ENCODE results near the gene SAE1. TPM values are rescaled to one million over a fixed set of nuclear protein-coding genes. Genes with fewer than 3 reads are reported as not detected.
A peak's percentile ranks its signal among the peaks of the same experiment; 100 is the strongest.

SAE1 gene
- total and polyA plus RNA-seq, 2 experiments from 2014 or later, result 143 to 177 TPM

GRCh38 chr19:47176627-47177090 lies 46.0 kb downstream of the SAE1 start:
- Histone ChIP-seq H3K4me1 (ENCODE audit: insufficient read depth) (peaks cover 24% of the 10 kb centered on the region), H3K36me3 (ENCODE audit: low read depth) (peaks cover 6% of the 10 kb centered on the region; the same call in 1 of the 2 replicates), H3K4me3 (no peak overlapping the region), H3K9me2 (ENCODE audit: insufficient read depth) (no peaks in the 10 kb centered on the region), H3K79me2 (ENCODE audit: insufficient read depth) (peaks cover 32% of the 10 kb centered on the region), H3K9me3 (ENCODE audit: low read depth) (no peaks in the 10 kb centered on the region), H3K27me3 (replicated peaks; ENCODE audit: insufficient read depth) (no peaks in the 10 kb centered on the region), H3K4me2 (ENCODE audit: unreplicated experiment) (peak overlapping the region; percentile 63), H3K9ac (peak overlapping the region; percentile 37), H2AFZ (no peak overlapping the region), H4K20me1 (ENCODE audit: insufficient read depth) (0 out of 2 replicates have a peak, but pooled peaks cover 10% of the 10 kb centered on the region), H3K27ac (peak overlapping the region; percentile 83), H3F3A (ENCODE audit: insufficient read depth) (peaks cover 30% of the 10 kb centered on the region)
- 6 to 12% methylated on average over 5 of the region's 5 CpGs for WGBS, 2 experiments (ENCODE audit: low coverage in 1 of 2, low lambda C conversion rate in 2 of 2, missing lambda C conversion rate in 2 of 2)
- DNase-seq, result peak; percentile 94
- TF ChIP-seq EZH2 (IDR thresholded peaks at IDR 0.05; ENCODE audit: insufficient read depth, poor library complexity, severe bottlenecking) (no peak), EZH2phosphoT487 (IDR thresholded peaks at IDR 0.05; ENCODE audit: insufficient read depth, low read depth) (peak; percentile 79; the same call in 1 of the 2 replicates)
- in situ Hi-C loops (cut with MboI), result no loop called here

- no peak for DNase-seq
- Histone ChIP-seq H3K79me2 (ENCODE audit: insufficient read depth) (peaks cover 62% of the 10 kb centered on the region), H3K4me1 (ENCODE audit: insufficient read depth) (peaks cover 20% of the 10 kb centered on the region), H3K36me3 (ENCODE audit: low read depth) (peaks cover 5% of the 10 kb centered on the region), H3K4me2 (ENCODE audit: unreplicated experiment) (no peak overlapping the region), H3K4me3 (no peak overlapping the region), H2AFZ (no peak overlapping the region), H3F3A (ENCODE audit: insufficient read depth) (peaks cover 29% of the 10 kb centered on the region), H3K27me3 (replicated peaks; ENCODE audit: insufficient read depth) (no peaks in the 10 kb centered on the region), H3K27ac (no peak overlapping the region), H3K9ac (no peak overlapping the region), H4K20me1 (ENCODE audit: insufficient read depth) (0 out of 2 replicates have a peak, but pooled peaks cover 10% of the 10 kb centered on the region), H3K9me3 (ENCODE audit: low read depth) (no peaks in the 10 kb centered on the region), H3K9me2 (ENCODE audit: insufficient read depth) (no peaks in the 10 kb centered on the region)
- in situ Hi-C loops (cut with MboI), result no loop called here
- TF ChIP-seq EZH2phosphoT487 (IDR thresholded peaks at IDR 0.05; ENCODE audit: insufficient read depth, low read depth) (no peak), EZH2 (IDR thresholded peaks at IDR 0.05; ENCODE audit: insufficient read depth, poor library complexity, severe bottlenecking) (no peak)
- WGBS, 2 experiments (ENCODE audit: low coverage in 1 of 2, low lambda C conversion rate in 2 of 2, missing lambda C conversion rate in 2 of 2), result 78 to 79% methylated on average over 4 of the region's 4 CpGs
Observed at GRCh38 chr19:47179653-47180310, 49.1 kb downstream of the SAE1 start.

- no peaks in the 10 kb centered on the region for H3F3A ChIP-seq (ENCODE audit: insufficient read depth)
- WGBS, 2 experiments (ENCODE audit: low coverage in 1 of 2, low lambda C conversion rate in 2 of 2, missing lambda C conversion rate in 2 of 2), result 18 to 25% methylated on average over 2 of the region's 2 CpGs
- TF ChIP-seq EZH2 (IDR thresholded peaks at IDR 0.05; ENCODE audit: insufficient read depth, poor library complexity, severe bottlenecking) (no peak), EZH2phosphoT487 (IDR thresholded peaks at IDR 0.05; ENCODE audit: insufficient read depth, low read depth) (no peak)
- no peak overlapping the region for H3K4me2 ChIP-seq (ENCODE audit: unreplicated experiment)
- H3K36me3 ChIP-seq (ENCODE audit: low read depth), result peaks cover 5% of the 10 kb centered on the region
- in situ Hi-C loops (cut with MboI), result no loop called here
- no peaks in the 10 kb centered on the region for H3K4me1 ChIP-seq (ENCODE audit: insufficient read depth)
- H3K27me3 ChIP-seq (replicated peaks; ENCODE audit: insufficient read depth), result no peaks in the 10 kb centered on the region
- no peak overlapping the region for H3K27ac ChIP-seq
- no peak overlapping the region for H3K4me3 ChIP-seq
- no peaks in the 10 kb centered on the region for H3K9me3 ChIP-seq (ENCODE audit: low read depth)
- no peak for DNase-seq
- H2AFZ ChIP-seq, result no peak overlapping the region
- H4K20me1 ChIP-seq (ENCODE audit: insufficient read depth), result 0 out of 2 replicates have a peak, but pooled peaks cover 5% of the 10 kb centered on the region
- no peak overlapping the region for H3K9ac ChIP-seq
- peaks cover 74% of the 10 kb centered on the region for H3K79me2 ChIP-seq (ENCODE audit: insufficient read depth)
- no peaks in the 10 kb centered on the region for H3K9me2 ChIP-seq (ENCODE audit: insufficient read depth)
Observed at GRCh38 chr19:47183601-47184000, 53.0 kb downstream of the SAE1 start.

- Histone ChIP-seq H3K9ac (no peak overlapping the region), H3K27me3 (replicated peaks; ENCODE audit: insufficient read depth) (no peaks in the 10 kb centered on the region), H3K9me3 (ENCODE audit: low read depth) (no peaks in the 10 kb centered on the region), H3K27ac (no peak overlapping the region), H3K4me2 (ENCODE audit: unreplicated experiment) (no peak overlapping the region), H3F3A (ENCODE audit: insufficient read depth) (peaks cover 23% of the 10 kb centered on the region), H3K79me2 (ENCODE audit: insufficient read depth) (peaks cover 62% of the 10 kb centered on the region), H2AFZ (no peak overlapping the region), H3K4me1 (ENCODE audit: insufficient read depth) (peaks cover 19% of the 10 kb centered on the region), H3K36me3 (ENCODE audit: low read depth) (peaks cover 5% of the 10 kb centered on the region; the same call in 1 of the 2 replicates), H4K20me1 (ENCODE audit: insufficient read depth) (no peaks in the 10 kb centered on the region), H3K4me3 (no peak overlapping the region), H3K9me2 (ENCODE audit: insufficient read depth) (no peaks in the 10 kb centered on the region)
- in situ Hi-C loops (cut with MboI), result no loop called here
- TF ChIP-seq EZH2phosphoT487 (IDR thresholded peaks at IDR 0.05; ENCODE audit: insufficient read depth, low read depth), result no peak
- TF ChIP-seq EZH2 (IDR thresholded peaks at IDR 0.05; ENCODE audit: insufficient read depth, poor library complexity, severe bottlenecking), result no peak
- 83 to 87% methylated on average over 17 of the region's 17 CpGs for WGBS, 2 experiments (ENCODE audit: low coverage in 1 of 2, low lambda C conversion rate in 2 of 2, missing lambda C conversion rate in 2 of 2)
- DNase-seq, result no peak
Observed at GRCh38 chr19:47186446-47187334, 56.1 kb downstream of the SAE1 start.
